Astrocyte of the cerebellum (primary cell): ENCODE data around the gene LAMB4.

Source experiments
- DNase-seq: peaks from one replicate; pipeline ENCODE4 v3.0.0-alpha.2; 2011; ENCODE audit warnings: low read depth
- H3K4me3 ChIP-seq: 2 replicates; pipeline ENCODE4 v1.5.1; 2011; ENCODE audit warnings: mild to moderate bottlenecking, low read depth, low read length, moderate library complexity
- in situ Hi-C: cut with HindIII; loops from 2 replicates; pipeline ENCODE4 v1.10.0; 2017; ENCODE audit warnings: low sequenced_read_pairs
- TF ChIP-seq, protein P1 (sequence below): IDR thresholded peaks from 2 replicates; pipeline ENCODE4 v1.5.1; 2012; ENCODE audit warnings: low read length, low read depth, moderate library complexity, mild to moderate bottlenecking; ENCODE audit errors: missing control alignments

The LAMB4 gene

GRCh38 chr7:108076156-108076555, 54.0 kb downstream of the LAMB4 start:
- no peak for DNase-seq
- in situ Hi-C loops = no loop called here
- H3K4me3 ChIP-seq = no peak overlapping the region
- TF ChIP-seq, protein P1, sequence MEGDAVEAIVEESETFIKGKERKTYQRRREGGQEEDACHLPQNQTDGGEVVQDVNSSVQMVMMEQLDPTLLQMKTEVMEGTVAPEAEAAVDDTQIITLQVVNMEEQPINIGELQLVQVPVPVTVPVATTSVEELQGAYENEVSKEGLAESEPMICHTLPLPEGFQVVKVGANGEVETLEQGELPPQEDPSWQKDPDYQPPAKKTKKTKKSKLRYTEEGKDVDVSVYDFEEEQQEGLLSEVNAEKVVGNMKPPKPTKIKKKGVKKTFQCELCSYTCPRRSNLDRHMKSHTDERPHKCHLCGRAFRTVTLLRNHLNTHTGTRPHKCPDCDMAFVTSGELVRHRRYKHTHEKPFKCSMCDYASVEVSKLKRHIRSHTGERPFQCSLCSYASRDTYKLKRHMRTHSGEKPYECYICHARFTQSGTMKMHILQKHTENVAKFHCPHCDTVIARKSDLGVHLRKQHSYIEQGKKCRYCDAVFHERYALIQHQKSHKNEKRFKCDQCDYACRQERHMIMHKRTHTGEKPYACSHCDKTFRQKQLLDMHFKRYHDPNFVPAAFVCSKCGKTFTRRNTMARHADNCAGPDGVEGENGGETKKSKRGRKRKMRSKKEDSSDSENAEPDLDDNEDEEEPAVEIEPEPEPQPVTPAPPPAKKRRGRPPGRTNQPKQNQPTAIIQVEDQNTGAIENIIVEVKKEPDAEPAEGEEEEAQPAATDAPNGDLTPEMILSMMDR = no peak

DNA sequence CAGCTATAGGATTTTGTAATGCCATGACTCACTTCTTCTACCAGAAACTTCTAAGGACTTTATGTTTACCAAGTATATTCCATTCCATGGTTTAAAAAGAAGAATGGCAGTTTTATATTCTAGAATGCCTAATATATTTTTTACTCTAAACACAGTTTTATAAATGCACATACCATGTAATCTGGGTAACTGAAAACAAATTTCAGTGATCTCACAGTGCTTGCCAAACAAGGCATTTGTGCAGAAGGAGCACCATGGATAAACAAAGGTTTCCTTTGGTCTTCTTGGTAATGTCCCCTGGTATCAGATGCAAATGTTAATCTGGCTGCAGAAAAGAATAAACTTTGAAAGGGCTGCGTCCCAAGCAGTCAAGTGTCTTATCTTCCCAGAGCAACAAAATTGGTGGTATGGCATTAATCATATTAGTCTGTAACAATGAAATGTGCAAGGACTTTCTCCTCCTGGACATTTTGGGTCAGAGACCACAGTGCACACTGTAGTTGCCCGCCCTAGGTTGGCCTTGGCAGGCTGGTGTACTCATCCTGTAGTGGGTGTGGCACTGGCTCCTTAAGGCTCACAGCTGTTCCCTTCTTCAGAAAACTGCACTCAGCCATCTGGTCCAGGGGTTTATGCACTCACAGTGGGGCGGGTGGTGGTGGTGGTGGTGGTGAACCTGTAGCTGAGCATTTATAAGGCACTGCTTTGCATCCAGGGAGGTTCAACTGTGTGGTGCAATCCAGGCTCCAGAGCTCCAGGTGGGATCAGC, 56.7 kb downstream of the LAMB4 start:
- H3K4me3 ChIP-seq = no peak overlapping the region
- TF ChIP-seq, protein P1 = no peak
- in situ Hi-C loops = no loop called here
- DNase-seq = no peak

DNA sequence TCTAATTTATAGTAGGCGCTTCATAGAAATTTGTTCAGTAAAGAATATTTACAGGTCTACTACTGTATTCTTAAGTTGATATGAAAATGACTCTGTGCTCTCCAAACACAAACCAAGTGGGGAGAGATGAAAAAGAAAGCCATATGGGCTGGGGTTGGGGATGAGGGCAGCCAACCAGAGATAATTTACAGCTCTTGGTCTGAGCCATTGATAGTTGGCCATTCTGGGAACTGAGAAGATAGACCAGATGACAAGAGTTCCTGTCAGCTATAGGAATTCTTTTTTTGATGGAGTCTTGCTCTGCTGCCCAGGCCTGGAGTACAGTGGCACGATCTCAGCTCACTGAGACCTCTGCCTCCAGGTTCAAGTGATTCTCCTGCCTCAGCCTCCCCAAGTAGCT, 57.4 kb downstream of the LAMB4 start:
- DNase-seq = no peak
- TF ChIP-seq, protein P1 = no peak
- in situ Hi-C loops = no loop called here

GRCh38 chr7:108072116-108072515, 58.0 kb downstream of the LAMB4 start:
- DNase-seq = no peak
- no peak overlapping the region for H3K4me3 ChIP-seq
- TF ChIP-seq, protein P1 = no peak
- in situ Hi-C loops = no loop called here

More for the DNA sequence above, 57.4 kb downstream of the LAMB4 start:
- no peak overlapping the region for H3K4me3 ChIP-seq

GRCh38 chr7:108071551-108071950, 58.6 kb downstream of the LAMB4 start:
- in situ Hi-C loops = no loop called here
- TF ChIP-seq, protein P1 = no peak
- no peak overlapping the region for H3K4me3 ChIP-seq
- DNase-seq = no peak

DNA sequence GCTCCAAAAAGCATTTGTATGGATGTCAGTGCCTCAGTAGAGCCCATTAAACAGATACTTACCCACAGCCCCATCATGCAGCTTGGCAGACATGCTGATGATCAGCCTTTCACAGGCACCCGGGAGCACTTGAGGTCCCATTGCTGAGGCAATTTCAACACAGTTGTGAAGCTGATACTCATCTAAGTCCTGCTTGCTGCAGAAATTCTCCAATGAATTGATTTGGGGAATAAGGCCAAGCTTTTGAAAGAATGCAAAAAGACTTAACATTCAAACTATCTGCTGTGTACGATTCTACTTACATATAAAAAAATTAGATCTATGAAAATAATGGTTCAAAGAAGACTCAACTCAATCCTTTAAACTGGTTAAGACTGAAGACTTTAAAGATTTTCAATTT, 60.5 kb downstream of the LAMB4 start:
- TF ChIP-seq, protein P1 = no peak
- no peak overlapping the region for H3K4me3 ChIP-seq
- in situ Hi-C loops = no loop called here
- DNase-seq = no peak
